Esophagus muscularis mucosa (tissue), 4 donors: ENCODE measurements around the gene OR51S1.

Source experiments
- EP300 ChIP-seq: sonication (generic); formaldehyde crosslinking; IDR thresholded peaks from one replicate; pipeline ENCODE4 v1.6.1; 2017; ENCODE audit warnings: antibody characterized with exemption
- POLR2A ChIP-seq: fragments of 450-650 bp; IDR thresholded peaks from one replicate; pipeline ENCODE4 v1.6.1; 2017; ENCODE audit warnings: antibody characterized with exemption, moderate library complexity, mild to moderate bottlenecking, low read depth
- POLR2AphosphoS5 ChIP-seq, 2 donors: sonication (generic); formaldehyde crosslinking; IDR thresholded peaks; one replicate each; pipeline ENCODE4 v1.6.1; 2017; ENCODE audit warnings: antibody characterized with exemption in 2 of 2
- TF ChIP-seq, protein P1 (sequence below), 3 experiments: fragments of 200-600 bp in 2 of 3; fragments of 450-650 bp in 1 of 3; sonication (generic) in 2 of 3; IDR thresholded peaks; one replicate each; pipeline ENCODE4 v1.5.1; 2017 to 2019; ENCODE audit warnings: antibody characterized with exemption in 3 of 3, mild to moderate bottlenecking in 2 of 3, moderate library complexity in 1 of 3

GRCh38 chr11:4862447-4863236, 13.6 kb upstream of the OR51S1 start:
- TF ChIP-seq EP300 (no peak), POLR2A (no peak), POLR2AphosphoS5 (IDR thresholded peaks at IDR 0.05) (no peak)
- TF ChIP-seq, protein P1, sequence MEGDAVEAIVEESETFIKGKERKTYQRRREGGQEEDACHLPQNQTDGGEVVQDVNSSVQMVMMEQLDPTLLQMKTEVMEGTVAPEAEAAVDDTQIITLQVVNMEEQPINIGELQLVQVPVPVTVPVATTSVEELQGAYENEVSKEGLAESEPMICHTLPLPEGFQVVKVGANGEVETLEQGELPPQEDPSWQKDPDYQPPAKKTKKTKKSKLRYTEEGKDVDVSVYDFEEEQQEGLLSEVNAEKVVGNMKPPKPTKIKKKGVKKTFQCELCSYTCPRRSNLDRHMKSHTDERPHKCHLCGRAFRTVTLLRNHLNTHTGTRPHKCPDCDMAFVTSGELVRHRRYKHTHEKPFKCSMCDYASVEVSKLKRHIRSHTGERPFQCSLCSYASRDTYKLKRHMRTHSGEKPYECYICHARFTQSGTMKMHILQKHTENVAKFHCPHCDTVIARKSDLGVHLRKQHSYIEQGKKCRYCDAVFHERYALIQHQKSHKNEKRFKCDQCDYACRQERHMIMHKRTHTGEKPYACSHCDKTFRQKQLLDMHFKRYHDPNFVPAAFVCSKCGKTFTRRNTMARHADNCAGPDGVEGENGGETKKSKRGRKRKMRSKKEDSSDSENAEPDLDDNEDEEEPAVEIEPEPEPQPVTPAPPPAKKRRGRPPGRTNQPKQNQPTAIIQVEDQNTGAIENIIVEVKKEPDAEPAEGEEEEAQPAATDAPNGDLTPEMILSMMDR (IDR thresholded peaks at IDR 0.05) = no peak
